DMS79 (cell line): Measurements from ENCODE around the gene MTNR1B.

ENCODE experiments used
- DNase-seq: peaks from one replicate; lab custom pipeline; 2025; lab: John Stamatoyannopoulos, UW

The MTNR1B gene

DNA sequence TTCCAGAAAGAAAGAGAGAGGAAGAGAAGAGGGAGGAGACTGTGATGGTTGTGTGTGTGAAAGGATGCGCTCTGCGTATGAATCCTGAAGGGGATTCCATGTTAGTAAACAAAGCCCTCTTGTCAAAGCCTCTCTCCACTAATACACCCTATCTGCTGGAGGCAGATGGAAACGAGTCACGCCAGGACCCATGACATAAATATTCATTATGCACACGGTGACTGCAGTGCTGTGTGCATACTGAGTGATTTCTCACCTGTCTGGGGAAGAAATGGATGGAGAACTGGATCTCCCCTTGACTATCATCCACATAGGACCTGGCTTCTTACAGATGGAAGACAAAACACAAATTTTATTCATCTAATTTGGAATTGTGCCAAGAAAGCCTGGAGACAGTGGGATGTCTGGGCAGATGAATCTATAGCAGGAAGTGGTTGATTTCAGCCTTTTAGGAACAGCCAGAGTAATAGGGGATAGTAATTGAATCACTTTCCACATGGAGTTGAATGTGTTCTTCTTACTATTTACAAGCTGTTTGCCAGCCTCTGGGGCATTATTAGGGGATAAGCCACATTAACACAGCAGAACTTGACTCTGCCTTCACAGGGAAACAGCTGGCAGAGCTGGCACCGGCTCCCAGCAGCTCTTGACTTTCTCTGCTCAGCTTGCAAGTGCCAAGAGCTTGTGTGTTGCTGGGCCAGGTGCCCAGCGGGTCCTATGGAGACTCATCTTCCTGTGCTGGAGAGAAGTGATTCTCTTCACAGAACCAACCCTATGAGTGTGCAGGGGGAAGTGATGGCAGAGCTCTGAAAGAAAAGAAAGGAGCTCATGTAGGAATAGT, 9.0 kb downstream of the MTNR1B start:
- peak; percentile 100 for DNase-seq

DNA sequence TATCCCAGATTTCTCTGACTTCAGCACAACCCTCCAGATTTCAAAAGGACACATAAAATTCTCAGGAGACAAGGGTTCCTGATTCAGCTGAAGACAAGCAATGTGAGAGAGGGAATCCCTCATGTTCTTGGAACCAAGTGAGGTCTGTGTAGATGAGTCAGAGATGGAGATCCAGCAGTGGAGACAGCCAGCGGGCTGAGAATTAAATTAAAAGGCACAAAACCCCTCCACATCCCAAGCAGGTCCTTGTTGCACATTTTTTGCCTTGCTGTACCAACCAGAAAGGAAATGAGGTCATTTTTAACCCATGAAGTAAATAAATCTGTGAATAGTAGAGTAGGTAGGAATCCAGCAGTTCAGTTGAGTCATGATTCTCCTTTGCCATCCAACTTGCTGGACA, 9.7 kb downstream of the MTNR1B start:
- peak; percentile 90 for DNase-seq

DNA sequence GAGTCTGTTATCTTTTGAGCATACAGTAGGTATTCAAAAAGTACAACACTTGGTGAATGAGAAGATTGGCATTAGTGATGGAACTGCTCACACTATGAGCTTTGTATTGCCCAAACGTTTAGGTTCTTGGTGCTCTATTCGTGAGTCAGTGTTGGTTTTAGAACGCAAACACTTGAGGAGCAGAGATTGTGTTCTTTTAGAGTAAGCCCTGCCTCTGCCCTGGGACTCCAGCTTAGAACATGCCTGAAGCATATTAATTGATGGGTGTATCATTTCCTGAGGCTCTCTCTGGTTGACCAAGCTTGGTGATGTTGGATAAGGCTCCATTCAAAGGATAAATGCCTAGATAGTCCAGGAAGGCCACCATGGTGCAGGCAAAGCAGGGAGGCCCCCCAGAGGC, 10.9 kb downstream of the MTNR1B start:
- DNase-seq = no peak

DNA sequence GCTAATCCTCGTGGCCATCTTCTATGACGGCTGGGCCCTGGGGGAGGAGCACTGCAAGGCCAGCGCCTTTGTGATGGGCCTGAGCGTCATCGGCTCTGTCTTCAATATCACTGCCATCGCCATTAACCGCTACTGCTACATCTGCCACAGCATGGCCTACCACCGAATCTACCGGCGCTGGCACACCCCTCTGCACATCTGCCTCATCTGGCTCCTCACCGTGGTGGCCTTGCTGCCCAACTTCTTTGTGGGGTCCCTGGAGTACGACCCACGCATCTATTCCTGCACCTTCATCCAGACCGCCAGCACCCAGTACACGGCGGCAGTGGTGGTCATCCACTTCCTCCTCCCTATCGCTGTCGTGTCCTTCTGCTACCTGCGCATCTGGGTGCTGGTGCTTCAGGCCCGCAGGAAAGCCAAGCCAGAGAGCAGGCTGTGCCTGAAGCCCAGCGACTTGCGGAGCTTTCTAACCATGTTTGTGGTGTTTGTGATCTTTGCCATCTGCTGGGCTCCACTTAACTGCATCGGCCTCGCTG, 12.1 kb downstream of the MTNR1B start:
- no peak for DNase-seq

DNA sequence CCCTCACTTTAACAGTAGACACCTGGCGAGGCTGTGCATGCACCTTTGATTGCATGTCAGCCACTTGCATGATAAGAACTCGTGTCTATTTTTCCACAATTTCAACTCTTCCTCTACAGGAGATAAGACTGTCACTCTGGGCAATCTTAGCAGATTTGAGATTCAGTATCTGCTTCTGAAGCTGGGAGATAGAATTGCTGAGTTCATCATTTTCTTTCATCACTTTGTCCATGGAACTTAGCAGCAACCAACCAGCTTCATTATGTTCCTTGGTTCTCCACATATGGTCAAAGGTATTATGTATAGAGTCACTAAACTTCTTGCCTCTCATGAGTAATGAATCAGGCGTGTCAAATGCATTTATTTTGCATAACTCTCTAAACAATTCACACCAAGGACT, 17.1 kb downstream of the MTNR1B start:
- DNase-seq = no peak

DNA sequence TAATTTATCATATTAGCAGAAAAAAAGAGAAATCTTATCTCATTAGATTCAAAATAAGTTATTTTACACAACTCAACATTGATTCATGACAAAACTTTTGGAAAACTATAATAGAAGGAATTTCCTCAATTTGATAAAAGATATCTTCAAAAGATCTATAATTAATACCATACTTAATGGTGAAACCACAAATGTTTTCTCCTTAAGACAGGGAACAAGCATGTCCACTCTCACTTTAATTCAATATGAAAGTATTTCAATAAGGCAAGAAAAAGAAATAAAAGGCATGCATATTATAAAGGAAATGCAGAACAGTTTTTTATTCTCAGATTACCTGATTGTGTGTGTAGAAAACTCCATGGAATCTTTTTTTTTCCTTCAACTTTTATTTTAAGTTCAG, 23.6 kb downstream of the MTNR1B start:
- DNase-seq = no peak

DNA sequence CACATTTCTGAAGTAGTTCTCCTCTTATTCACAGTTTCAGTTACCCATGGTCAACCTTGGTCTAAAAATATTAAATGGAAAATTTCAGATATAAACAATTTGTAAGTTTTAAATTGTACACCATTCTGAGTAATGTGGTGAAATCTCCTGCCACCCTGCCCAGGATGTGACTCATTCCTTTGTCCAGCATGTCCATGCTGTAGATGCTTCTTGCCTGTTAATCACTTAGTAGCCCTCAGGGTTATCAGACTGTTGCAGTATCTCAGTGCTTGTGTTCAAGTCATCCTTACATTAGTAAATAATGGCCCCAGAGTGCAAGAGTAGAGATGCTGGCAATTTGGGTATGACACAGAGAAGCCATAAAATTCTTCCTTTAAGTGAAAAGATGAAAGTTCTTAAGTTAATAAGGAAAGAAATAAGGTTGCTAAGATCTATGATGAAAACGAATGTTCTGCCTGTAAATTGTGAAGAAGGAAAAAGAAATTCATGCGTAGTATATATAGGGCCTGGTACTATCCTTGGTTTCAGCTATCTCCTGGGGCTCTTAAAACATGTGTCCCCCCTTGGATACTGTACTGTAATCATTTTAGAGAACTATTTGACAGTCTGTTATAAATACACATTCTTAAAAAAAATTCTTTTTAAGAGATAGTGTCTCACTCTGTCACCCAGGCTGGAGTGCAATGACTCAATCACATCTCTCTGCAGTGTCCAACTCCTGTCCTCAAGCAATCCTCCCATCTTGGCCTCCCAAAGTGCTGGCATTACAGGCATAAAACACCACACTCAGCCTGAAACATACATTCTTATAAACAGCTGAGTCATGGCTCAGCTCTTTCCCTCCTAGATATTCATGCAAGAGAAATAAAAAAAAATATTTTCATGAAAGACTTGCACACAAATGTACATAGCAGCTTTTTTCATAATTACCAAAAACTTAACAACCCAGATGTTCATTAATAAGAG, 31.3 kb downstream of the MTNR1B start:
- no peak for DNase-seq

DNA sequence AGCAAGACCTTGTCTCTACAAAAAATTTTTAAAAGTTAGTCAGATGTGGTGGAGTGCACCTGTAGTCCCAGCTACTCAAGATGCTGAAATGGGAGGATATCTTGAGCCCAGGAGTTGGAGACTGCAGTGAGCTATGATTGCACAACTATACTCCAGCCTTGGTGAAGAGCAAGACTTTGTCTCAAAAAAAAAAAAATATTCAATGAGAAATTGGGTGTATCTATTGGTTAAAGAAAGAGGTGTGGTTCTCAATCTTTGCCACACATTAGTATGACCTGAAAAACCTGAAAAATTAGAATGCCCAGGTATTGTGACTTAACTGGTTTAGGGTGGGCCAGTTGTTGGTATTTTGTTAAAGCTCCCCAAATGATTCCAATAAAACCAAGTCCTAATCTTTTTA, 32.4 kb downstream of the MTNR1B start:
- no peak for DNase-seq

DNA sequence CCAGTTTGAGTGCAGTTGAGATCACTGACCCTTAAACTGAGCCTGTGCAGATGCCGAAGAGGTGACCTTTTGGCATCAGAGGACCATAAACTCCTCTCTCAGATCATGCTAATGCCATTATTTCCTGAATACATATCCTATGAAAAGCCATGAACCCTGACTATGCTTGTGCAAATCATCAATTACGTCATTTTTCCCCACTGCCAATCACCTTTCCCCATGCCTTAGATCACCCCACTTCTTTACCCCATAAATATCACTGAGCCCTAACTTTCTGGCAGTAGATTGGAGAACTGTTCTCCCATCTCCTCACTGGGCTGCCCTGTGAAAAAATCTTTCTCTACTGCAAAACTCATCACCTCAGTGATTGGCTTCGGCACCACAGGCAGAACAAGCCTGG, 32.9 kb downstream of the MTNR1B start:
- DNase-seq = no peak

DNA sequence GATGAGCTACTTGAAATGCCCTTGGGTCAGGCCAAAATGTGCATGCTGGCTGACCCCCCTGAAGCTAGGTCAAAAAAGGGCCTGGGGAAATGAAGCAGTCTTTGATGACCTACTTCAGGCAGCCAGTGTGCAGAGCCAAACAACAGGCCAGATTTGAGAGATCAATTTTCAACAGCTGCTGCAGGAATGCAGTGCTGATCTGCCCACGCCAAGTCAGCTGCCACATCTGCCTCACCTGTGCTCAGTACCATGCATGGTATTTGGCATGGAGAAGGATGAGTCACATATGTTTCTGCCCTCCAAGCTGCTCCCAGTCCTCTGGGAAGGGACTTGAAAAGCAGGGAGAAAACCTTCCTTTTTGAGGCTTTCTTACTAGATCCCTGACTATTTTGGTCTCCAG, 35.8 kb downstream of the MTNR1B start:
- peak; percentile 68 for DNase-seq

DNA sequence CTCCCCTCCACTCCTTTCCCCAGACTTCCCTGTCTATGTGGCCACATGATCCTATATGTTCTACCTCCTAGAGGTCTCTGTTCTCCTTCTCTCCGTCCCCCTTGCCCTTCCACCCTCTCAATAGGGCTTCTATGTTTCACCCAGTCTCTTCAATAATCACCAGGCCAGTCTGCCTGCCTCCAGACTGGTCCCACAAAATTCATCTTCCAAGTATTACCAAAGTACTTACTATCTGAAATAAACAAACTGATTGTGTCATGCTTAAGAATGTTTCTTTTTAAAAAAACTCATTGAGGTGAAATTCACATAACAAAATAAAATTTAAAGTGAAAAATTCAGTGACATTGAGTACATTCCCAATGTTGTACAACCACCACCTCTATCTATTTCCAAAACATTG, 44.2 kb downstream of the MTNR1B start:
- no peak for DNase-seq

DNA sequence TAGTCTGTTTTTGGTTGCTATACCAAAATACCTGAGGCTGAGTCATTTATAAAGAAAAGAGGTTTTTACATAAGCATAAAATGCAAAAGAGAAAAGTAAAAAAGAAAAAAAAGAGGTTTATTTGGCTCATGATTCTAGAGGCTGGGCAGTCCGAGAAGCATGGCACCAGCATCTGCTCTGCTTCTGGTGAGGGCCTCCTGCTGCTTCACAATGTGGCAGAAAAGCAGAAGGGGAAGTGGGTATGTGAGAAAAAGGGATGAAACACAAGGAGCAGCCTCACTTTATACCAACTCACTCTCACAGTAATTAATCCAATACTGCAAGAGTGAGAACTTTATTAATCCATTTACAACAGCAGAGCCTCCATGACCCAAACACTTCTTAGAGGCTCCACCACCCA, 47.1 kb downstream of the MTNR1B start:
- no peak for DNase-seq

DNA sequence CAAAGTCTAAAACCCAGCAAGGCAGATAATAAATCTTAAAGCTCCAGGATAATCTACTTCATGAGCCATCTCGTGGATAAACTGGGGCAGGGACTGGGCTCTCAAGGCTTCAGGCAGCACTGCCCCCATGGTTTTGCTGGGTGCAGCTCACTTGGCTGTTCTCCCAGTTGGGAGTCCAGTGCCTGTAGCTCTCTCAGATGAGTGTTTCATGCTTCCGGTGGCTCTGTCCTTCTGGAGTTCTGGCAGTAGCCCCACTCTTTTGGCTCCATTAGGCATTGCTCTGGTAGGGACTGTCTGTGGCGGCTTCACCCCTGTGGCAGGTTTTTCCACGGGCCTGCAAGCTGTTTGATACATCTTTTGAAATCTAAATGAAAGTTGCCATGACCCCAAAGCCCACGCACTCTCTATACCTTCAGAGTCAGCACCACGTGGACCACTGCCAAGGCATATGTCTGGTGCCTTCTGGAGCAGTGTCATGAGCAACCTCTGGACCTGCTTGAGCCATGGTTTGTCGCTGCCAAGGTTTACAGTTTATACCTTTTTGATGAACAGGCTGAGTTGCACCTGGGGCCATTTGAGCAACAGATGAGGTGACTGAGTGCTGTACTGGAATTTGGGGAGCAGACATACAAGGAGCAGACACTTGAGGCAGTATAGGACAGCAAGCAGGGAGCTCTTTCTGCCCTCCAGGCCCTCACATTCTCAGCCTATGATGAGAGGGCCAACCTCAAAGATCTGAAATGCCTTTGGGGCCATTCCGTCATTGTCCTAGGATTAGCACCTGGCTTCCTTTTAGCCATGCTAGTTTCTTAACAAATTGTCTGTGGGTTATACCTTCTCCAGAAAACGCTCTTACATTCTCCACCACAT, 48.6 kb downstream of the MTNR1B start:
- no peak for DNase-seq

DNA sequence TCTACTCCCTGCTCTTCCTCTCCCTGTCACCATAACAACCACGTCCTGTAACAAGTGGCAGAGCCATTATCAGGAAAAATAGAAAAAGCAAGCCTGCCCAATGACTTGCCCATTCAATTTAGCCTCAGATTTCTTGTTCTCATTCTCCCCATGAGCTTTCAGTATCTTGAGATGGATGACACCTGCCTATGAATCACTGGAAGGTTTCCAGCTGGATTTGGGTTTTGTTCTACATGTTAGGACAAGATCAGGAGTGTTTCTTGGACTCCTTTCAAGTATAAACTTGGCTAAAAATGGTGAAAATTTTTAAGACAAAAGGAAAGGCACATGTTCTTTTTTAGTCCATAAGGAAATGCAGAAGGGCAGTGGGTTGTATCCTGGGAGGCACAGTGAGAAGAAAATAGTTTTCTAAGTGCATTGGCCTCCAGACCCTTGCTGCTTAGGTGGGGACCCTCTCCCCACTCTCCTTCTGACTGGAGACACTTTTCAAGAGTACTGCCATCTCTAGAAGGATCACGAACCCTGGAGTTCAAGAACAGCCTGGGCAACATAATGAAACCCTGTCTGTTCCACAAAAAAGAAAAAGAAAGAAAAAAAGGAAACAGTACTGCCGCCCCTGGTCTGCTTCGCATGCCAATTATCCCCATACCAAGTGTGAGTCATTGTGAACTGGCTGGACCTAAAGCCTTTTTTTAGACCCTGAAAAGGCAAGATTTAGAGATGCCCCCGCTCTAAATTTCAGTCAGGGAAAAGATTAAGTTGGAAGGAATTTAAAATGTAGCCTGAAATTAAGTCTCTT, 51.0 kb downstream of the MTNR1B start:
- peak; percentile 98 for DNase-seq

DNA sequence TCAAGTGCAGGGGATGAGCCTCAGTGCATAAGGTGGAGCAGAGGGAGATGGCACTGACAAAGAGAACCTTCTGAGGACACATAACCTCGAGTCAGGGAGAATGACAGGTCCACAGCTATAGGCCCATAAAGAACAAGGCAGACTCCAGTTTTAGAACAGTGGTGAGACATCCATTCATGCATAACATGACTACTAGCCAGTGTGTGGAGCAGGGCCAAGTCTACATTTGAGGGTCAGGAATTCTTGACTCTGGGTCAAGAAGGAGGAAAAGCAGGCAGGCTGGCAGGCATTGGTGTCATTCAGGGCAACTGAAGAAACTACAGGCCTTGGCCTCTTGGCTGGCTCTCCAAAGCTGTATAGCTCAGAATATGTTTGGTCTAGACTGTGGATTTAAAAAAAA, 54.9 kb downstream of the MTNR1B start:
- DNase-seq = peak; percentile 33

DNA sequence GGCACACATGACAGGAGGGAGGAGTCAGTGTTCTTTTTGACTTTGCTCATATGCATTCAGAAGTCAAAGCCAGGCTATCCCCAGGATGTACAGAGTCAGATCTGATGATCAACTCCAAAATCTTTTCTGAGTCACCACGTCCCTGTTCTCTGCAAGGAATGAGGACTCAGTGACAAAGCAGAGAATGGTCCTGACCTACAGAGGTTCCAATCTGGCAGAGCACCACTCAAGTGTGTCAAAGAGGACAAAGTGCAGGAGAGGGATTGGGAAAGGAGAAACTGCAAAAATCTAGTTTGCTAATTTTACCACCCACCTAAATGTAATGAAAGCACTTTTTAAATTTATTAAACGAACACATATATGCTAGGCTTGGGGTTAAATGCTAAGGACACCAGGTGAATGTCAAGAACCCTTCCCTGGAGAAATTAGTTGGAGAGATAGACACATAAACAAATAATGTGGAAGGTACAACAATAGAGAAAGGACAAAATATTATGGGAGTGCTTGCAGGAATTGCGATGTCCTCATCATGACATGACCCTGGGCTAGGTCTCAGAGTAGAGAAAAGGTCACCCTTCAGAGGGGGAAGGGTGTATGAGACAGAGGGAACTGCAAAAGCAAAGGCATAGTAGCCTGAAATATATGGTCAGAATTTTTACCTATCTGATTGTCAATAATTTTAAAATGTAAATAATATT, 56.3 kb downstream of the MTNR1B start:
- no peak for DNase-seq

DNA sequence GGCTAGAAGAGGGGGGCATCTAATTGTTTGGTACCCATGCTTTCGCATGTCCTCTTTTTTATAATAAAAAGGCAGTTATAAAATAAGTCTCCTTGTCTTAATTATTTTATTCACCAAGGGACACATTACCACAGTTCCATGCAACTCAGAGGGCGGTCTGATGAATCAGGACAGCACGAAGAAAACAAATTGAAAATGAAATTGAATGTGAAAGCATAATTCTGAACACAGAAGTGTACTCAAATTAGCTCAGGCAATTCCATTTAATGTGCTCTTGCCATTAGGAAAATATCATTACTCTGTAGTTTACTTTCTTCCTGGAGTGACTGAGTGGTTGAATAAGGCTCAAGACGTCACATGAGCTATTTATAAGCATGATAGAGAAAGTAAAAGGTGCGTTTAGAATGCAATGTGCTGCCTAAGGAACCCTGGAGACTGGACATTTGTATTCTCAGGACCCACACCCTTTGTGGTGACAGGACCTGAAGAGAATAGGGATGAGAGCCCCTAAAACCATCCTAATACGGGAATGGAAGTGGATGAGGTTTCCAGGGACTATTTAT, 59.6 kb downstream of the MTNR1B start:
- peak; percentile 97 for DNase-seq

DNA sequence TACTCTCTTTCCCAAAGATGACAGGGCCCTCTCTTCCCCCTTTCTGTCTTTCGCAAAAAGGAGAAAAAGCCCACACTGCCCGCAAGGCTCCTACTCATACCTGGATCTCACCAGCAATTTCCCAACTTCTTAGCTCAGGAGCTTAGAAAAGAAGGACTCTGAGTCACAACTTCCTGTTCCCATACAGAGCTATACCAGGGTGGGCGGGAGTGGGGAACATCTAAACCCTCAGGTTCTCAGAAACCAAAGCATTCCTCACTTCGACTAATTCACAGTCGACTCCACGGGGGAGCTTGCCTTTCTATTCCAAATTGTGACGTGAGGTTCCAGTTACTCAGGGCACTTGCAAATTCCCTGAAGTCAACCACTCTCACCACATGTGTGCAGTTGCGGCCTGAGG, 61.9 kb downstream of the MTNR1B start:
- no peak for DNase-seq
